ENCODE data around the gene PER1. TPM values are rescaled to one million over a fixed set of nuclear protein-coding genes. Genes with fewer than 3 reads are reported as not detected.

PER1 gene
- total RNA-seq: 10 to 100 TPM; 53.5 to 56.6 TPM

- POLR2A ChIA-PET: interaction anchor here (0.6 to 16.5 kb wide), 7 partner anchors 9 to 96 kb away, joined by 4 to 653 read pairs (median 4); partner anchors contain the start of gene TMEM107
- peaks cover 37% of the 10 kb centered on the region for H3K36me3 Mint-ChIP-seq (ENCODE audit: low read depth)
- peak; percentile 92 for DNase-seq
- peak within 1 kb of the TSS; percentile 84 for H3K4me3 Mint-ChIP-seq
- peaks cover 35% of the 10 kb centered on the region for H3K4me1 Mint-ChIP-seq
- H3K27me3 Mint-ChIP-seq: no peaks in the 10 kb centered on the region
- H3K9me3 Mint-ChIP-seq: no peaks in the 10 kb centered on the region
- CTCF ChIA-PET: interaction anchor here (1.0 to 3.4 kb wide), 2 partner anchors 9 to 14 kb away, joined by 3 to 22 read pairs; no protein-coding TSS in a partner anchor
- H3K27ac Mint-ChIP-seq: peak within 1 kb of the TSS; percentile 84
Observed at GRCh38 chr17:8152112-8152775, at the start of gene PER1. Gene PER1 (minus strand): TSS chr17:8152404. CDS start chr17:8150706, 1,698 bp downstream.

GRCh38 chr17:8192070-8192815 is 40.0 kb upstream of the PER1 start:
- POLR2A ChIA-PET: interaction anchor here (0.8 to 21.0 kb wide), 12 partner anchors 8 to 505 kb away, joined by 3 to 612 read pairs (median 10); partner anchors contain the start of genes AURKB, CTC1, PFAS and RANGRF
- Mint-ChIP-seq H3K4me1 (peaks cover 22% of the 10 kb centered on the region), H3K27me3 (no peaks in the 10 kb centered on the region), H3K9me3 (no peaks in the 10 kb centered on the region), H3K36me3 (ENCODE audit: low read depth) (no peaks in the 10 kb centered on the region), H3K4me3 (no peak overlapping the region), H3K27ac (no peak overlapping the region)
- peak; percentile 79 for DNase-seq
- CTCF ChIA-PET: interaction anchor here (0.6 to 2.0 kb wide), 10 partner anchors 11 to 553 kb away, joined by 3 to 9 read pairs (median 4); partner anchors contain the start of gene SLC25A35

- no peaks in the 10 kb centered on the region for H3K9me3 Mint-ChIP-seq
- peaks cover 13% of the 10 kb centered on the region for H3K4me1 Mint-ChIP-seq
- H3K36me3 Mint-ChIP-seq (ENCODE audit: low read depth): no peaks in the 10 kb centered on the region
- ChIA-PET CTCF (interaction anchor here (0.6 to 5.5 kb wide), 16 partner anchors 9 to 186 kb away, joined by 3 to 52 read pairs (median 5); partner anchors contain the start of genes AURKB, CTC1, KRABD2 and PFAS), POLR2A (interaction anchor here (0.7 to 21.0 kb wide), 11 partner anchors 10 to 193 kb away, joined by 3 to 612 read pairs (median 23); partner anchors contain the start of genes ALOXE3, AURKB, CTC1 and PFAS)
- DNase-seq: no peak
- no peak overlapping the region for H3K4me3 Mint-ChIP-seq
- no peak overlapping the region for H3K27ac Mint-ChIP-seq
- H3K27me3 Mint-ChIP-seq: no peaks in the 10 kb centered on the region
Observed at GRCh38 chr17:8190506-8190905, 38.3 kb upstream of the PER1 start.

GRCh38 chr17:8189711-8190477 is 37.7 kb upstream of the PER1 start, which contains the start of gene BORCS6:
Gene BORCS6 (minus strand): TSS chr17:8190180. CDS start chr17:8190140, 40 bp downstream.
- no peaks in the 10 kb centered on the region for H3K36me3 Mint-ChIP-seq (ENCODE audit: low read depth)
- CTCF ChIA-PET: interaction anchor here (0.6 to 5.5 kb wide), 16 partner anchors 9 to 186 kb away, joined by 3 to 52 read pairs (median 5); partner anchors contain the start of genes AURKB, CTC1, KRABD2 and PFAS
- no peaks in the 10 kb centered on the region for H3K27me3 Mint-ChIP-seq
- POLR2A ChIA-PET: interaction anchor here (0.7 to 21.0 kb wide), 13 partner anchors 11 to 194 kb away, joined by 3 to 612 read pairs (median 14); partner anchors contain the start of genes ALOXE3, AURKB, CTC1 and PFAS
- peaks cover 13% of the 10 kb centered on the region for H3K4me1 Mint-ChIP-seq
- no peak within 1 kb of the TSS for H3K27ac Mint-ChIP-seq
- H3K4me3 Mint-ChIP-seq: no peak within 1 kb of the TSS
- H3K9me3 Mint-ChIP-seq: no peaks in the 10 kb centered on the region
- peak; percentile 97 for DNase-seq

- peak; percentile 44 for DNase-seq
- POLR2A ChIA-PET: interaction anchor here (0.9 to 21.0 kb wide), 16 partner anchors 10 to 273 kb away, joined by 3 to 612 read pairs (median 15); partner anchors contain the start of genes ALOXE3, AURKB, CTC1 and PFAS
Observed at GRCh38 chr17:8189041-8189710, 37.0 kb upstream of the PER1 start.

GRCh38 chr17:8188263-8188839 is 36.1 kb upstream of the PER1 start:
- H3K4me1 Mint-ChIP-seq: peaks cover 18% of the 10 kb centered on the region
- no peaks in the 10 kb centered on the region for H3K9me3 Mint-ChIP-seq
- H3K27ac Mint-ChIP-seq: no peak overlapping the region
- H3K36me3 Mint-ChIP-seq (ENCODE audit: low read depth): no peaks in the 10 kb centered on the region
- DNase-seq: peak; percentile 26
- peaks cover 4% of the 10 kb centered on the region for H3K27me3 Mint-ChIP-seq
- ChIA-PET CTCF (interaction anchor here (0.8 to 5.5 kb wide), 6 partner anchors 22 to 115 kb away, joined by 3 to 52 read pairs (median 4); partner anchors contain the start of gene AURKB), POLR2A (interaction anchor here (0.9 to 21.0 kb wide), 16 partner anchors 11 to 273 kb away, joined by 3 to 612 read pairs (median 12); partner anchors contain the start of genes ALOXE3, AURKB, CTC1 and PFAS)
- no peak overlapping the region for H3K4me3 Mint-ChIP-seq

More at GRCh38 chr17:8189041-8189710, 37.0 kb upstream of the PER1 start:
- no peak overlapping the region for H3K27ac Mint-ChIP-seq
- H3K27me3 Mint-ChIP-seq: no peaks in the 10 kb centered on the region
- CTCF ChIA-PET: interaction anchor here (1.1 to 5.5 kb wide), 6 partner anchors 19 to 187 kb away, joined by 4 to 52 read pairs (median 6); partner anchors contain the start of genes AURKB, KRABD2 and SLC25A35
- peaks cover 14% of the 10 kb centered on the region for H3K4me1 Mint-ChIP-seq
- no peak overlapping the region for H3K4me3 Mint-ChIP-seq
- H3K9me3 Mint-ChIP-seq: no peaks in the 10 kb centered on the region
- H3K36me3 Mint-ChIP-seq (ENCODE audit: low read depth): no peaks in the 10 kb centered on the region

GRCh38 chr17:8187517-8188262 is 35.5 kb upstream of the PER1 start:
- peak; percentile 93 for DNase-seq
- Mint-ChIP-seq H3K27ac (no peak overlapping the region), H3K36me3 (ENCODE audit: low read depth) (no peaks in the 10 kb centered on the region), H3K4me3 (no peak overlapping the region), H3K9me3 (no peaks in the 10 kb centered on the region), H3K4me1 (peaks cover 18% of the 10 kb centered on the region), H3K27me3 (peaks cover 8% of the 10 kb centered on the region)
- POLR2A ChIA-PET: interaction anchor here (0.9 to 21.0 kb wide), 15 partner anchors 12 to 194 kb away, joined by 3 to 612 read pairs (median 13); partner anchors contain the start of genes ALOXE3, AURKB, CTC1 and PFAS
- CTCF ChIA-PET: interaction anchor here (0.7 to 5.5 kb wide), 13 partner anchors 14 to 114 kb away, joined by 3 to 52 read pairs (median 5); partner anchors contain the start of gene AURKB

GRCh38 chr17:8186787-8187516 is 34.7 kb upstream of the PER1 start:
- ChIA-PET CTCF (interaction anchor here (0.7 to 5.5 kb wide), 12 partner anchors 13 to 113 kb away, joined by 3 to 52 read pairs (median 5); partner anchors contain the start of gene AURKB), POLR2A (interaction anchor here (1.0 to 21.0 kb wide), 14 partner anchors 12 to 109 kb away, joined by 3 to 612 read pairs (median 15); partner anchors contain the start of genes ALOXE3, AURKB, CTC1 and HES7)
- H3K36me3 Mint-ChIP-seq (ENCODE audit: low read depth): no peaks in the 10 kb centered on the region
- DNase-seq: peak; percentile 94
- no peak overlapping the region for H3K27ac Mint-ChIP-seq
- H3K4me1 Mint-ChIP-seq: peaks cover 18% of the 10 kb centered on the region
- no peak overlapping the region for H3K4me3 Mint-ChIP-seq
- peaks cover 11% of the 10 kb centered on the region for H3K27me3 Mint-ChIP-seq
- H3K9me3 Mint-ChIP-seq: no peaks in the 10 kb centered on the region

GRCh38 chr17:8186446-8186786 is 34.2 kb upstream of the PER1 start:
- peaks cover 19% of the 10 kb centered on the region for H3K4me1 Mint-ChIP-seq
- no peak overlapping the region for H3K27ac Mint-ChIP-seq
- no peaks in the 10 kb centered on the region for H3K36me3 Mint-ChIP-seq (ENCODE audit: low read depth)
- peaks cover 12% of the 10 kb centered on the region for H3K27me3 Mint-ChIP-seq
- H3K4me3 Mint-ChIP-seq: no peak overlapping the region
- CTCF ChIA-PET: interaction anchor here (1.5 to 5.5 kb wide), 6 partner anchors 12 to 66 kb away, joined by 5 to 52 read pairs (median 9); no protein-coding TSS in a partner anchor
- no peak for DNase-seq
- POLR2A ChIA-PET: interaction anchor here (1.0 to 21.0 kb wide), 12 partner anchors 11 to 109 kb away, joined by 3 to 612 read pairs (median 13); partner anchors contain the start of genes ALOXE3, AURKB, CTC1 and HES7
- no peaks in the 10 kb centered on the region for H3K9me3 Mint-ChIP-seq
